Keratinocyte (primary cell): Measurements from ENCODE around the gene HESX1.

Source experiments
- EZH2 ChIP-seq: IDR thresholded peaks from one replicate; pipeline ENCODE4 v1.6.1; 2012; ENCODE audit warnings: inconsistent platforms, mild to moderate bottlenecking, low read length, moderate library complexity
- TF ChIP-seq, protein P1 (sequence below), 3 experiments: IDR thresholded peaks in 1 of 3; conservative IDR thresholded peaks in 1 of 3; optimal IDR thresholded peaks in 1 of 3; 2 replicates in 2 of 3; 3 replicates in 1 of 3; pipeline versions ENCODE3 to v1.5.1; 2011; ENCODE audit warnings: low read length in 3 of 3, mild to moderate bottlenecking in 3 of 3, moderate library complexity in 2 of 3, control low read depth in 1 of 3, inconsistent platforms in 1 of 3; ENCODE audit not compliant: insufficient read depth in 2 of 3; ENCODE audit errors: extremely low read depth in 1 of 3

DNA sequence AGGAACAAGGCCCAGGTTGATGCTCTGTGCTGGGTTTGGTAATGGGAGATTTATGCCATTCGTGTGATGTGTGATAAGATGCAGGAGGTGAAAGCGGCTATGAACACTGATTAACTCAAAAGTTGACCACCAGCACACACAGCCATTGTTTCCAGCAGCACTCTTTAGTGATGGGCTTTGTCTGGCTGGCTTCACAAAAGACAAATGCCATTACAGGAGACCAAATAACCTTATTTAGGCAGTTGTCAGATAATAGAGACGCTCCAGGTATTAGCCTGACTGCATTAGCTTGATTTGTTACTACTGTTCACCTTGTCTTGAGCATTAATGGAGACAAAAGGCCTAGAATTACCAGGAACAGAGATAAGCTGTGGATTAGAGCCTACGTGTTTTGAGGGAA lies 5.1 kb downstream of the HESX1 start:
- TF ChIP-seq, protein P1, sequence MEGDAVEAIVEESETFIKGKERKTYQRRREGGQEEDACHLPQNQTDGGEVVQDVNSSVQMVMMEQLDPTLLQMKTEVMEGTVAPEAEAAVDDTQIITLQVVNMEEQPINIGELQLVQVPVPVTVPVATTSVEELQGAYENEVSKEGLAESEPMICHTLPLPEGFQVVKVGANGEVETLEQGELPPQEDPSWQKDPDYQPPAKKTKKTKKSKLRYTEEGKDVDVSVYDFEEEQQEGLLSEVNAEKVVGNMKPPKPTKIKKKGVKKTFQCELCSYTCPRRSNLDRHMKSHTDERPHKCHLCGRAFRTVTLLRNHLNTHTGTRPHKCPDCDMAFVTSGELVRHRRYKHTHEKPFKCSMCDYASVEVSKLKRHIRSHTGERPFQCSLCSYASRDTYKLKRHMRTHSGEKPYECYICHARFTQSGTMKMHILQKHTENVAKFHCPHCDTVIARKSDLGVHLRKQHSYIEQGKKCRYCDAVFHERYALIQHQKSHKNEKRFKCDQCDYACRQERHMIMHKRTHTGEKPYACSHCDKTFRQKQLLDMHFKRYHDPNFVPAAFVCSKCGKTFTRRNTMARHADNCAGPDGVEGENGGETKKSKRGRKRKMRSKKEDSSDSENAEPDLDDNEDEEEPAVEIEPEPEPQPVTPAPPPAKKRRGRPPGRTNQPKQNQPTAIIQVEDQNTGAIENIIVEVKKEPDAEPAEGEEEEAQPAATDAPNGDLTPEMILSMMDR (optimal IDR thresholded peaks at IDR 0.05 in 1 of 3, IDR thresholded peaks at IDR 0.05 in 1 of 3, conservative IDR thresholded peaks at IDR 0.05 in 1 of 3; ENCODE audit: extremely low read depth in 1 of 3, insufficient read depth in 2 of 3, low read length in 3 of 3), result no peak
- no peak for TF ChIP-seq EZH2
